GM18511 (cell line): Measurements from ENCODE around the gene RCOR3.

ENCODE experiments used
- ATAC-seq: cut with Tn5 transposase; IDR thresholded peaks from one replicate; pipeline ENCODE4 v1.9.1; 2021; ENCODE audit warnings: mild to moderate bottlenecking, moderate library complexity; ENCODE audit not compliant: unreplicated experiment

The RCOR3 gene

GRCh38 chr1:211323156-211324063, 64.2 kb downstream of the RCOR3 start:
- peak; percentile 57 for ATAC-seq

GRCh38 chr1:211324992-211325775, 66.0 kb downstream of the RCOR3 start:
- ATAC-seq: no peak

GRCh38 chr1:211326140-211326527, 67.0 kb downstream of the RCOR3 start:
- ATAC-seq: no peak

- ATAC-seq: peak; percentile 41
Measured at GRCh38 chr1:211326528-211327345, 67.6 kb downstream of the RCOR3 start, which contains the start of gene TRAF5. TSS of gene TRAF5 (plus strand) at chr1:211326833. CDS start at chr1:211353240, 26,407 bp downstream.

DNA sequence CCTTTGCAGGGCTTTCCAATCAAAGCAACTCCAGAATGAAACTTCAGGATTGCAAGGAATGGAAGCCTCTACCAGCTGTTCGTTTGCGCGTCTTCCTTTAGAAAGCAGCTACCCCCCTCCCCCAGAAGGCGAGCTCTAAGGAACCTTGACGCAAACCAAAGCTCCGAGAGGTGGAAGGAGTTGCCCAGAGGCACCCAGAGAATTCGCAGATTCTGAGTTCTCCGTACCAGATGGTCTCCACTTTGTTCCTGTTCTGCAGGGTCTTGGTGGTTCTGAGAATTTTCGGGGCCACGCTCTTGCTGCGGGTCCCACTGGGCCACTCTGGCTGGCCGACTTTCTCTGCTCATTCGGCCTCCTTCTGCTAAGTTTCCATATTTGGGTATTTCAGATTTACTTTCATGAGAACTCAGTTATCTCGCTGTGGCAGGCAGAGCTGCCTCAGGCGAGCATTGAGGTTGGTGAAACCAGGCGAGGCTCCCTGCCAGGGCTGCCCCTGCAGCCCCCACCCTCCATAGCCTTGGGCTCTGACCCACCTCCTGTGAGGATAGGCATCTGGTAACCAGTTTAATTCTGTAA, 68.3 kb downstream of the RCOR3 start:
- ATAC-seq: peak; percentile 40

DNA sequence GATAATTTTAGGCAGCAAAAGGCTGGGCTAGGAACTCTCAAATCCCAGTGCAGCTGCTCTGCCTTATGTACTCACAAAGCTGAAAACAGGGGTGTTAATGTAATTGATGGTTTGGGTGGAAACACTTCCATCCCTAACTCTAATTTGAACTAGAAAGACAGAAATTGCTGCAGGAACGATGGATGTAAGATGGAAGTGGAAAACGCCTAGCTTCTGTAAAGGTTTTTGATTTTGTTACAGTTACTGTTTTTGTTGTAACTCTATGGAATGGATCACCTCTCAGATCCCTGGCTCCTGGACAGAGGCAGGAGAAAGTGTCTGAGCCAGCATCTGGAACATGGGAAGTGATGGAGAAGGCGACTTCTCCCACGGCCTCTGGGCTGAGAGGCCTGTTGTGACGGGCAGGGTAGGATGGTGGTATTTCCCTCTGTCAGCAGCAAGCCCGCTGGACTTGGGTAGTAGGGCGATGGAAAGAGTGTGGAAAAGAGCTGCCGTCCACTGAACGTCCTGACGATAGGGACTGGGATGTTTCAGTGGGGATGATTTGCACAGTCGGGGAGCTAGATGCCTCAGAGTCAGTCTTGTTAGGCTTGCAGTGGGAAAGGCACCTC, 69.0 kb downstream of the RCOR3 start:
- no peak for ATAC-seq

- no peak for ATAC-seq
Measured at GRCh38 chr1:211328866-211329475, 69.8 kb downstream of the RCOR3 start.

- peak; percentile 51 for ATAC-seq
Measured at GRCh38 chr1:211329764-211330201, 70.6 kb downstream of the RCOR3 start.

DNA sequence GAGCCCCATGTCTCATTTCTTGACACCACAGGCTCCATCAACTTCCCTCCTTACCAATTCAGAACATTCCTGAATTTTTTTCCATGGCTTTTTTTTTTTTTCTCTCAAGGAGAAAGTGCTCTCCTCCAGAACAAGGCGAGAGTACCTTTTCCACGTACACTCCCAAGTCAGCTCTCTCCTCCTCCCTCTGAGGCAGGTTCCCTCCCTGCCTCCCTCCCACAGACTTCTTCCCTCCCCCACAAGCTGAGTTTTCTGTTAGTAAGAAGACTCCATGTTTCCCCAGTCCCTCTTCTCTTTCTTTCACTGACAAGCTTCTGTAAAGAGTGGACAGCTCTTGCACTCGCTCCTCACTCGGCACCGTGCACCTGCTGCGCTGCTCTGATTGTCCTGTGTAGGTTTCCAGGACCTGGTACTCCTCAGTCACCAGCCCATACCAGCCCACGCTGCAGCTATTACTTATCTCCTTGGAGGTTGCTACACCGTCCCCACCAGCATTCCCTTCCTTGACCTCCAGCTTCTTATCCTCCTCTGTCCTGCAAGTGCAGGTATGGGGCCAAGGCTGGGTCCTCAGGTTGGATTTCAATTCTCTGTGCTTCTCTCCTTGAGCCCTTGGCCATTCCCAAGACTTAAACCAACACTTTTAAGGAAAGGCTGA, 71.2 kb downstream of the RCOR3 start:
- ATAC-seq: no peak

GRCh38 chr1:211331011-211331709, 72.0 kb downstream of the RCOR3 start:
- no peak for ATAC-seq

DNA sequence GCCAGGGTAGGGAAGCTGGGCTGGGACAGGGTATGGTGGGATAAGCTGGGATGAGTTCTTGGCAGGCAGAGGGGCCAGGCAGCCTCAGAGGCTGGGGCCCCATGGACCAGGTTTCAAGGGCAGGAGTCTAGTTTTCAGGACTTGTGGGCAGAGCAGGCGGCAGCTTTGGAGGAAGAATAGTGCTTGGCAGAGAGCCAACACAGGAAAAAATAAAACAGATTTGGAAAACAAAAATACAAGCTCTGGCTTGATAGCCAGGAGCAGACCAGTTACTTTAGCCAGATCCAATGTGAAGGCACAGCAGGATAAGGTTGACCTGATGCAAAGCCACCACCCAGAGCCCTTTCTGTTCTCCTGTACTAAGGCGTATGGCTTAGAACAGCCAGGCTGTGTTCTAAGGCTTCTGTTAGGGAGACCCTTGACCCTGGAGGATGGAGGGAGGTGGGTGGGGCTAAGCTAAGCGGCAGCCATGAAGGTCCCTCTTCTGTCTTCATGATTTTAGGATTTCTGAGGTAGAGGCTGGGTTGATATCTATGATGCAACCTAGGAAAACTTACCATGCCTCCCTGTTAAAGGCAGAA, 73.0 kb downstream of the RCOR3 start:
- ATAC-seq: no peak

DNA sequence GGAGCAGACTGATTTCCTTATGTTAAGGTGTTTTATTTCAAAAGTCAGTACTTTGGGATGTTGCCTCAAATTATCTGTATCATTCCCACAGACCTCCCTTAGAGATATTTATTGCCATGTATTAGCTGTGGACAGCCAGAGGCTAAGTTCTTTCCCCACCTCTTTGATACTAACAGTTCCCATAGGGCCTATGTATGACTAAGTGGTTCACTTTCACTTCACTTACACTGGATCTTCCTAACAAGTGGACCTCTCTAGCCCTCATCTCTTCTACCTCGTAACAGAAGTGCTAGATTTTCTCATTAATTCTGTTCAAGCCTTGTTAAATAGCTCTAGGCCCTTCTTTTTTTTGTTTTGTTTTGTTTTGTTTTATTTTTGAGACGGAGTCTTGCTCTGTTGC, 73.7 kb downstream of the RCOR3 start:
- ATAC-seq: no peak

- ATAC-seq: no peak
Measured at GRCh38 chr1:211333906-211334305, 74.7 kb downstream of the RCOR3 start.

DNA sequence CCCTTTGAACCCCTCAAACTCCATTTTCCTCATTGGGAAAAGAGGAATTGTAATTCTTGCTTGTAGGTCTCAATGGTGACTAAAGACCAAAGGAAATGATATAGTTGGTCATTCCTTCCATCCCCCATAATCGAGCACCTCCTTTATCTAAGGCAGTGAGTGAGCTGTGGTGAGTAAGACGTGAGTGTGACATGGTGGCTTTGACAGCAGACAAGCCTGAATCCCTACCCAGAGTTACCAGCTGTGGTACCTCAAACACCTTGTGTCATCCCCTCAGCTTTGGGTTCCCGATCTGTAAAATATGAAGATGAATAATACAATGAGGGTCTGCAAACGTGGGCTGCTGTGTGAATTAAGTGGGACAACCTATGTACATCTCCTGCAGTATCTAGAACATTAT, 75.8 kb downstream of the RCOR3 start:
- ATAC-seq: no peak

GRCh38 chr1:211335522-211336157, 76.5 kb downstream of the RCOR3 start:
- peak; percentile 92 for ATAC-seq

DNA sequence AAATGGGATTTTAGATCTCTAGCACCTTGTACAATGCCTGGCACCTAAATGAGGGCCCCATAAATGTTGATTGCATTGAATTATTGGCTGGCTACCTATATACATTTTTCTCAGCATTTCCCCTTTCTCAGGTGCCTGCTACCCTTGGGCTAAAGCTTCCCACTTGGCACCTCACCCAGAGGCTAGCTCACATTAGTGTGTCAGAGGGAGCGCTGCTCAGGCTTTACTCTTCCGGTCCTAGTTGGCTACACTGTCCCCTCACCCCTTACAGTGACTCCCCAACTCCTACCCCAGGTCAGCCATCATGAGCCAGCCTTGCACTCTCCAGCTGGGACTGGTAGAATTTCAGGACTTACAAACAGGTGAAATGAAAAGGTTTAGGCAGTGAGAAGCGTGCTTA, 77.0 kb downstream of the RCOR3 start:
- no peak for ATAC-seq

GRCh38 chr1:211336775-211337174, 77.6 kb downstream of the RCOR3 start:
- ATAC-seq: no peak
